ENCODE data around the gene ZNF726.
"Not testable (repeated sequence)": the region's sequence is repeated elsewhere in the genome, so short reads cannot be mapped to it uniquely, and the experiment has no call there.

DNA sequence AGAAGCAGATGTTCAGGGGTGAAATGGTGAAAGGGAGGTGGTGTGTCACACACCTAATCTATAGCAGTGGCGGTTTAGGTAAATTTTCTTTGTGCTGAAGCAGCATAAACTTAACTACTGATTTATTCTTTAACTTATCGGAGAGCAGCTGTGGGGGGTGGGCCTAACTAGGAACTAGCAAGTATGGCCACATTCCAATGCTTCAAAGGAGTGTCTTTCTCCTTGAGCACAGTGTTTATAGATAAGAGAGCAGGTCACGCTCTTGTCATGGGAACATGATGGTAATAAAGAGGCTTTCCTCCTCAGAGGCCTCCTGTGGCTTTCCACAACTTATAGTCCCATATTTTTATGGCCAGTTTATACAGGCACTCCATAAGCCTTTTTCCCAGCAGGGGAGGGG, 37.9 kb upstream of the ZNF726 start:
- TF ChIP-seq YY1 (IDR thresholded peaks at IDR 0.05; ENCODE audit: extremely low read depth, insufficient replicate concordance, low read depth, low read length); POLR2A (IDR thresholded peaks at IDR 0.05; ENCODE audit: borderline replicate concordance, extremely low read depth, insufficient read depth, insufficient read length); EZH2phosphoT487 (IDR thresholded peaks at IDR 0.05; ENCODE audit: borderline replicate concordance); TCF7L2 (IDR thresholded peaks at IDR 0.05; ENCODE audit: borderline replicate concordance, extremely low read depth, insufficient read depth, insufficient read length); POLR2AphosphoS5 (IDR thresholded peaks at IDR 0.05; ENCODE audit: low read depth, low read length); FOSL1 (IDR thresholded peaks at IDR 0.05; ENCODE audit: low read depth); RAD21 (IDR thresholded peaks at IDR 0.05; ENCODE audit: low read depth); MAX (IDR thresholded peaks at IDR 0.05): not testable (repeated sequence)
- TF ChIP-seq, protein P1, sequence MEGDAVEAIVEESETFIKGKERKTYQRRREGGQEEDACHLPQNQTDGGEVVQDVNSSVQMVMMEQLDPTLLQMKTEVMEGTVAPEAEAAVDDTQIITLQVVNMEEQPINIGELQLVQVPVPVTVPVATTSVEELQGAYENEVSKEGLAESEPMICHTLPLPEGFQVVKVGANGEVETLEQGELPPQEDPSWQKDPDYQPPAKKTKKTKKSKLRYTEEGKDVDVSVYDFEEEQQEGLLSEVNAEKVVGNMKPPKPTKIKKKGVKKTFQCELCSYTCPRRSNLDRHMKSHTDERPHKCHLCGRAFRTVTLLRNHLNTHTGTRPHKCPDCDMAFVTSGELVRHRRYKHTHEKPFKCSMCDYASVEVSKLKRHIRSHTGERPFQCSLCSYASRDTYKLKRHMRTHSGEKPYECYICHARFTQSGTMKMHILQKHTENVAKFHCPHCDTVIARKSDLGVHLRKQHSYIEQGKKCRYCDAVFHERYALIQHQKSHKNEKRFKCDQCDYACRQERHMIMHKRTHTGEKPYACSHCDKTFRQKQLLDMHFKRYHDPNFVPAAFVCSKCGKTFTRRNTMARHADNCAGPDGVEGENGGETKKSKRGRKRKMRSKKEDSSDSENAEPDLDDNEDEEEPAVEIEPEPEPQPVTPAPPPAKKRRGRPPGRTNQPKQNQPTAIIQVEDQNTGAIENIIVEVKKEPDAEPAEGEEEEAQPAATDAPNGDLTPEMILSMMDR (IDR thresholded peaks at IDR 0.05 in 2 of 3, conservative IDR thresholded peaks at IDR 0.05 in 1 of 3; ENCODE audit: borderline replicate concordance in 1 of 3, insufficient read depth in 1 of 3, low read depth in 2 of 3, low read length in 2 of 3) = not testable (repeated sequence)

Measured in HCT116 (cell line).